ENCODE data around the gene TUBA4B. TPM values are rescaled to one million over a fixed set of nuclear protein-coding genes. Genes with fewer than 3 reads are reported as not detected.

TUBA4B gene
- total RNA-seq, 1 experiment from 2014 or later, result not detected

DNA sequence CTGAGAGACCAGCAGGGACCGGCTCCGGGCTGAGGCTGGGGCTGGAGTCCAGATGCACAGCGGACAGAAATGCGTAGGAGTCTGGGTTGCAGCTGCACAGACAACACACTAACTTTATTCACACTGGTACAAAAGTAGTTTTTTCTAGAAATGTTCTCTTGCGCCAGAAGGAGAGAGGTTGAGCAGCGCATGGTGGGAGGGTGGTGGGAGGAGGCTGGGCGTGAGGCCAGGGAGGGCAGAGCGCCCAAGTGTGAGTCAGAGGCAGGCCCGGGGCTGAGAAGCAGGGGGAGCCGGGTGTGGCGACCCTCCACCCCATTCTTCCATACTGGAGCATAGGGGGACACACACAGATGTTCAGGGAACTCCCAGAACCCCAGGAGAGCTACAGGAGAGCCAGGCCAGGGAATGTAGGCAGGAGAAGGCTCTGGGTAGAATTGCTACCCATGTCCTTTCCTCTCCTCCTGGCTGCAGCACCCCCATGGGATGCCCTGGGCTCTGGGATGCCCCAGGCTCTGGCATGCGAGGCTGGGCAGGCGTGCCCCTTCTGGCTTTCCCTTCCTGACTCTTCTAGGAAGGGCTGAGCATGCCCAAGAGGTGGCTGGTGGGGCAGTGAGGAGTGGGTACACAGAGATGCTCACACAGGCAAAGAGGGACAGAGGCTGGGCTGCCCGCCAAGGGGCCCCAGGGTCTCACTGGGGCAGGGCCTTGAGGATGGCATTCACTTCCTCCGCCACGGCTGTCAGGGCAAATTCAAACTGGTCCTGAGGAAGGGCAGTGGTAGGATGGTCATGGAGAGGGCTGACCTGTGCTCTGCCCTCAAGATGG is 36.7 kb downstream of the TUBA4B start:
- H3K9me3 Mint-ChIP-seq, result peaks cover 2% of the 10 kb centered on the region in 2 experiments; a peak in 1 of 5 replicates
- Histone ChIP-seq H3K9me3 (ENCODE audit: control insufficient read depth, low read depth, low read length) (no peaks in the 10 kb centered on the region), H2AK5ac (ENCODE audit: insufficient read length, low read length) (no peak overlapping the region), H3K4me1 (ENCODE audit: insufficient read depth, low read length) (no peaks in the 10 kb centered on the region; the same call in 1 of the 2 replicates), H4K5ac (ENCODE audit: insufficient read length, low read depth, low read length) (no peak overlapping the region), H3T11ph (ENCODE audit: low read length) (no peak overlapping the region), H3K18ac (ENCODE audit: insufficient read length, low read depth, low read length) (no peak overlapping the region), H3K14ac (ENCODE audit: insufficient read depth, low read length) (no peak overlapping the region), H4K8ac (replicated peaks; ENCODE audit: insufficient read length, low read depth, low read length) (no peak overlapping the region), H4K91ac (ENCODE audit: insufficient read length, low read depth, low read length) (no peak overlapping the region), H3K56ac (ENCODE audit: insufficient read length, low read depth, low read length) (no peak overlapping the region), H2BK20ac (ENCODE audit: low read depth, low read length, poor library complexity, severe bottlenecking) (no peak overlapping the region), H3K23ac (ENCODE audit: insufficient read length, low read depth, low read length) (no peak overlapping the region), H2BK120ac (ENCODE audit: low read depth, low read length, poor library complexity, severe bottlenecking) (no peak overlapping the region), H2BK12ac (ENCODE audit: insufficient read length, low read depth, low read length) (no peak overlapping the region), H3K4ac (ENCODE audit: low read depth, low read length) (no peak overlapping the region), H4K20me1 (ENCODE audit: control insufficient read depth, insufficient read depth, insufficient read length) (no peaks in the 10 kb centered on the region), H3K27me3 (ENCODE audit: insufficient read depth, low read length) (no peaks in the 10 kb centered on the region), H3K79me2 (ENCODE audit: insufficient read depth, low read length) (no peaks in the 10 kb centered on the region), H3K79me1 (ENCODE audit: insufficient read depth, low read depth, low read length, poor library complexity, severe bottlenecking) (no peaks in the 10 kb centered on the region), H2BK15ac (ENCODE audit: low read depth, low read length) (no peak overlapping the region), H2AFZ (ENCODE audit: low read length) (no peak overlapping the region), H3K4me2 (ENCODE audit: insufficient read depth, insufficient read length, low read length) (no peak overlapping the region), H3K23me2 (ENCODE audit: insufficient read length, low read depth, low read length, poor library complexity, severe bottlenecking) (peaks cover 6% of the 10 kb centered on the region), H3K9ac (ENCODE audit: extremely low read depth, insufficient read length, low read length) (no peak overlapping the region), H3K27ac (ENCODE audit: insufficient read length, low read depth, low read length) (no peak overlapping the region), H2BK5ac (ENCODE audit: insufficient read length, low read length) (no peak overlapping the region)
- WGBS (ENCODE audit: extremely low coverage, insufficient read length, low lambda C conversion rate), result no CpG with 5 or more reads among the region's 16 CpGs
- no peak for DNase-seq
- no peak overlapping the region for H3K4me3 Mint-ChIP-seq
- peaks cover 0 to 4% (median 2%) of the 10 kb centered on the region in 3 experiments; a peak in 2 of 7 replicates for H3K36me3 Mint-ChIP-seq (ENCODE audit: insufficient read depth in 1 of 3, low read depth in 3 of 3)
- peaks cover 14 to 20% of the 10 kb centered on the region in 2 experiments for H3K4me1 Mint-ChIP-seq
- H3K27ac Mint-ChIP-seq, result no peak overlapping the region
- peaks cover 26% of the 10 kb centered on the region for H3K27me3 Mint-ChIP-seq (ENCODE audit: low read depth)
- TF ChIP-seq, protein P1, sequence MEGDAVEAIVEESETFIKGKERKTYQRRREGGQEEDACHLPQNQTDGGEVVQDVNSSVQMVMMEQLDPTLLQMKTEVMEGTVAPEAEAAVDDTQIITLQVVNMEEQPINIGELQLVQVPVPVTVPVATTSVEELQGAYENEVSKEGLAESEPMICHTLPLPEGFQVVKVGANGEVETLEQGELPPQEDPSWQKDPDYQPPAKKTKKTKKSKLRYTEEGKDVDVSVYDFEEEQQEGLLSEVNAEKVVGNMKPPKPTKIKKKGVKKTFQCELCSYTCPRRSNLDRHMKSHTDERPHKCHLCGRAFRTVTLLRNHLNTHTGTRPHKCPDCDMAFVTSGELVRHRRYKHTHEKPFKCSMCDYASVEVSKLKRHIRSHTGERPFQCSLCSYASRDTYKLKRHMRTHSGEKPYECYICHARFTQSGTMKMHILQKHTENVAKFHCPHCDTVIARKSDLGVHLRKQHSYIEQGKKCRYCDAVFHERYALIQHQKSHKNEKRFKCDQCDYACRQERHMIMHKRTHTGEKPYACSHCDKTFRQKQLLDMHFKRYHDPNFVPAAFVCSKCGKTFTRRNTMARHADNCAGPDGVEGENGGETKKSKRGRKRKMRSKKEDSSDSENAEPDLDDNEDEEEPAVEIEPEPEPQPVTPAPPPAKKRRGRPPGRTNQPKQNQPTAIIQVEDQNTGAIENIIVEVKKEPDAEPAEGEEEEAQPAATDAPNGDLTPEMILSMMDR (conservative IDR thresholded peaks at IDR 0.05), result no peak
